ENCODE data around the gene SGTB. TPM values are rescaled to one million over a fixed set of nuclear protein-coding genes. Genes with fewer than 3 reads are reported as not detected.
A peak's percentile ranks its signal among the peaks of the same experiment; 100 is the strongest.

SGTB gene
- total and polyA plus RNA-seq, 2 of the 8 experiments (the other 6 are each of a cell fraction or from before 2014, with no cell fraction given), result 2.2 to 18.7 TPM

- TF ChIP-seq GABPA (IDR thresholded peaks at IDR 0.05; ENCODE audit: borderline replicate concordance, insufficient read depth, low read length), result no peak
- TF ChIP-seq CTCF (IDR thresholded peaks at IDR 0.05; ENCODE audit: control extremely low read depth in 1 of 3, insufficient read depth in 1 of 3, low read depth in 1 of 3, low read length in 3 of 3), result peak in 2 of 3 experiments; percentile 21 to 46; a peak in 2 of 4 replicates
- no peak for TF ChIP-seq GTF2F1 (IDR thresholded peaks at IDR 0.05; ENCODE audit: borderline replicate concordance, low read depth, low read length)
- peak; percentile 23 to 25; a peak in 1 of 4 replicates for TF ChIP-seq RAD21 (IDR thresholded peaks at IDR 0.05 in 1 of 2, conservative IDR thresholded peaks at IDR 0.05 in 1 of 2; ENCODE audit: low read depth in 2 of 2, low read length in 2 of 2)
- no peak for TF ChIP-seq KDM4A (IDR thresholded peaks at IDR 0.05; ENCODE audit: low read depth, low read length, severe bottlenecking)
- TF ChIP-seq NRF1 (IDR thresholded peaks at IDR 0.05; ENCODE audit: low read depth, low read length), result no peak
- TF ChIP-seq ASH2L (IDR thresholded peaks at IDR 0.05; ENCODE audit: low read length), result no peak
These were observed 57.9 kb downstream of the SGTB start (continued) for GRCh38 chr5:65663804-65664521.
